OCI-LY1 (cell line): ENCODE results near the gene CFAP251.

Source experiments
- EZH2 ChIP-seq: fragments of 200-600 bp; sonication (generic), shearing (Covaris generic); IDR thresholded peaks from 2 replicates; pipeline ENCODE4 v1.8.0; 2017; ENCODE audit warnings: borderline replicate concordance, mixed run types, mild to moderate bottlenecking, antibody characterized with exemption, low read length, moderate library complexity, mixed read lengths
- TF ChIP-seq, protein P1 (sequence below): fragments of 200-600 bp; sonication (generic), shearing (Covaris generic); IDR thresholded peaks from 2 replicates; pipeline ENCODE4 v1.5.1; 2017; ENCODE audit warnings: mild to moderate bottlenecking, antibody characterized with exemption, low read length, moderate library complexity, mixed read lengths

DNA sequence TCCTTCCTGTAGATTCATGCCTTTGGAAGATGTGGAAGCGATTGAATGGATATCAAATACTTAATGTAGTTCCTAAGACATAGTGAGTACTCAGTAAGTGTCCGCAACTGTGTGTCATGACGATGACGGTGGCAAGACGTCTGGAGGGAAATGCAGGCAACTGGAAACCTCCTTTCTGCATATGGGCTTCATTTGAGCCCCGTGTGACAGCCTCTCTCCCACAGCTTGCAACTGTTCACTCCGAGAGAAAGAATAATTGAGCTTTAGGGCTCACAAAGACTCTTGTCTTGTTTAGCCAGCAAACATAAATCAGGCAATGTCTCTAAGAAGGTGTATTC lies 6.9 kb downstream of the CFAP251 start:
- TF ChIP-seq, protein P1, sequence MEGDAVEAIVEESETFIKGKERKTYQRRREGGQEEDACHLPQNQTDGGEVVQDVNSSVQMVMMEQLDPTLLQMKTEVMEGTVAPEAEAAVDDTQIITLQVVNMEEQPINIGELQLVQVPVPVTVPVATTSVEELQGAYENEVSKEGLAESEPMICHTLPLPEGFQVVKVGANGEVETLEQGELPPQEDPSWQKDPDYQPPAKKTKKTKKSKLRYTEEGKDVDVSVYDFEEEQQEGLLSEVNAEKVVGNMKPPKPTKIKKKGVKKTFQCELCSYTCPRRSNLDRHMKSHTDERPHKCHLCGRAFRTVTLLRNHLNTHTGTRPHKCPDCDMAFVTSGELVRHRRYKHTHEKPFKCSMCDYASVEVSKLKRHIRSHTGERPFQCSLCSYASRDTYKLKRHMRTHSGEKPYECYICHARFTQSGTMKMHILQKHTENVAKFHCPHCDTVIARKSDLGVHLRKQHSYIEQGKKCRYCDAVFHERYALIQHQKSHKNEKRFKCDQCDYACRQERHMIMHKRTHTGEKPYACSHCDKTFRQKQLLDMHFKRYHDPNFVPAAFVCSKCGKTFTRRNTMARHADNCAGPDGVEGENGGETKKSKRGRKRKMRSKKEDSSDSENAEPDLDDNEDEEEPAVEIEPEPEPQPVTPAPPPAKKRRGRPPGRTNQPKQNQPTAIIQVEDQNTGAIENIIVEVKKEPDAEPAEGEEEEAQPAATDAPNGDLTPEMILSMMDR: no peak
- TF ChIP-seq EZH2: no peak
